NCI-H774 (cell line): ENCODE data around the gene PORCN.
"Not testable (repeated sequence)": the region's sequence is repeated elsewhere in the genome, so short reads cannot be mapped to it uniquely, and the experiment has no call there.

Experiments
- DNase-seq: peaks from one replicate; lab custom pipeline; 2025; lab: John Stamatoyannopoulos, UW

The PORCN gene

GRCh38 chrX:48541140-48541814 lies 32.5 kb downstream of the PORCN start:
- no peak for DNase-seq

- no peak for DNase-seq
These were observed 40.1 kb downstream of the PORCN start for GRCh38 chrX:48548871-48549270.

GRCh38 chrX:48555731-48556325 lies 47.0 kb downstream of the PORCN start:
- DNase-seq: not testable (repeated sequence)

- no peak for DNase-seq
These were observed 49.5 kb downstream of the PORCN start for GRCh38 chrX:48558271-48558670.

- no peak for DNase-seq
These were observed 50.8 kb downstream of the PORCN start for GRCh38 chrX:48559636-48560035.

GRCh38 chrX:48560056-48560455 lies 51.3 kb downstream of the PORCN start:
- no peak for DNase-seq

GRCh38 chrX:48560681-48561080 lies 51.9 kb downstream of the PORCN start:
- DNase-seq: no peak

GRCh38 chrX:48569958-48570357 lies 61.2 kb downstream of the PORCN start:
- DNase-seq: no peak
